Panc1 (cell line): ENCODE data around the gene TRIM36.

ENCODE experiments used
- POLR2AphosphoS5 ChIP-seq: IDR thresholded peaks from 2 replicates; pipeline ENCODE4 v1.6.1; 2012; ENCODE audit warnings: mild to moderate bottlenecking, low read depth, low read length, moderate library complexity
- TF ChIP-seq, protein P1 (sequence below): fragments of 450-650 bp; IDR thresholded peaks from 2 replicates; pipeline ENCODE4 v1.5.1; 2017; ENCODE audit warnings: mild to moderate bottlenecking

DNA sequence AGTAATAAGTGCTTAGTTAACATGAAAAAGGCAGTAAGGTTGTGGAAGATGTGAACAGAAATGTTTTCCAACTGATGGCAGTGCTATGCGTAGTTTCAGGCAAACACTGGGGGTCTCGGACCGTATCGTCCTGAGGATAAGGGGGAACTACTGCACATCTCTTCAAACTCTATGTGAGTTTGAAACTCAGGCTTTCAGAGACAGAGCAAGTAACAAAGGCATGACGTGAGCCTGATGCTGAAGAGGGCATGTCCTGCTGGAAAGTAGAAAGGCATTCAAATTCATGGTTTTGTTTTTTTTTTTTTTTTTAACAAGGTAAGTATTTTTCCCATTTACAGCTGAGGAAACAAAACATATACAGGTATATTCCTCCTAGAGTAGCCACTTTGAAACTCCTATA, 59.9 kb downstream of the TRIM36 start:
- no peak for TF ChIP-seq POLR2AphosphoS5
- TF ChIP-seq, protein P1, sequence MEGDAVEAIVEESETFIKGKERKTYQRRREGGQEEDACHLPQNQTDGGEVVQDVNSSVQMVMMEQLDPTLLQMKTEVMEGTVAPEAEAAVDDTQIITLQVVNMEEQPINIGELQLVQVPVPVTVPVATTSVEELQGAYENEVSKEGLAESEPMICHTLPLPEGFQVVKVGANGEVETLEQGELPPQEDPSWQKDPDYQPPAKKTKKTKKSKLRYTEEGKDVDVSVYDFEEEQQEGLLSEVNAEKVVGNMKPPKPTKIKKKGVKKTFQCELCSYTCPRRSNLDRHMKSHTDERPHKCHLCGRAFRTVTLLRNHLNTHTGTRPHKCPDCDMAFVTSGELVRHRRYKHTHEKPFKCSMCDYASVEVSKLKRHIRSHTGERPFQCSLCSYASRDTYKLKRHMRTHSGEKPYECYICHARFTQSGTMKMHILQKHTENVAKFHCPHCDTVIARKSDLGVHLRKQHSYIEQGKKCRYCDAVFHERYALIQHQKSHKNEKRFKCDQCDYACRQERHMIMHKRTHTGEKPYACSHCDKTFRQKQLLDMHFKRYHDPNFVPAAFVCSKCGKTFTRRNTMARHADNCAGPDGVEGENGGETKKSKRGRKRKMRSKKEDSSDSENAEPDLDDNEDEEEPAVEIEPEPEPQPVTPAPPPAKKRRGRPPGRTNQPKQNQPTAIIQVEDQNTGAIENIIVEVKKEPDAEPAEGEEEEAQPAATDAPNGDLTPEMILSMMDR = no peak
